Inferior parietal cortex (tissue), 1 donor: ENCODE data around the gene CADM1.

ENCODE experiments used
- DNase-seq: peaks from one replicate; pipeline ENCODE4 v3.0.0-alpha.2; 2016; ENCODE audit errors: extremely low spot score

CADM1 gene

DNA sequence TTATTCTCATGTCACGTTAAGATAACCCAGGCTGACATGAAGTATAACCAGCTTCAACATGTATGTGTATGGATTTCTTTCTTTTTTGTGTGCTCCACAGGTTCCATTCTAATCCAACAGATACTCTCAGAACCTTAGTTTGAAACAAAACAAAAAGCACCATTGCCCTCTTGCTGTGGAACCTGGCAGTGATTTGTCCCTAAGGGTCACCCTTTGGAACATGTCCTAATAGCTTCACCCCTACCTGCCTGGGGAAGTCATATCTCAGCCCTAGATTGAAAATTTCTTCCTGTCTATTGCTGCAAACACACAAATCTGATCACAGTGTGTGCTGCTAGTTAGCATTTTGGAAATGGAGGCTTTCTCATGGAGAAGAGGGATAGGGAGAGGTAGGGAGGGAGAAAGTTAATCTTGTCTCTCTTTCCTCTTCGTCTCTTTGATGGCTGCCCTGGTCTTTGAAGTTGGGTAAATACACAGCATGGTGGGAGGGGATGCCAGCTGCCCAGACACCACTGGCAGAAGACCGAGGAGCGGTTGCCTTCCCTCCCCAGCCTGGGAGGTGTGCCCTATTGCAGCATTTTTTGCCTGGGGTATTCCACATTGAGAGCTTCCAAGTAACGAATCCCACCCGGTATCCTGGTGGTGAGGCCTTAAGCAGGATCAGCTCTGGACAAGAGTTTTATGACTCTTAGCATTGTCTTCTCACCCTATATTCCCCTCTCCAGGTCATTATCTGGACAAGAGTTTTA lies 11.6 kb upstream of the CADM1 start:
- no peak for DNase-seq

DNA sequence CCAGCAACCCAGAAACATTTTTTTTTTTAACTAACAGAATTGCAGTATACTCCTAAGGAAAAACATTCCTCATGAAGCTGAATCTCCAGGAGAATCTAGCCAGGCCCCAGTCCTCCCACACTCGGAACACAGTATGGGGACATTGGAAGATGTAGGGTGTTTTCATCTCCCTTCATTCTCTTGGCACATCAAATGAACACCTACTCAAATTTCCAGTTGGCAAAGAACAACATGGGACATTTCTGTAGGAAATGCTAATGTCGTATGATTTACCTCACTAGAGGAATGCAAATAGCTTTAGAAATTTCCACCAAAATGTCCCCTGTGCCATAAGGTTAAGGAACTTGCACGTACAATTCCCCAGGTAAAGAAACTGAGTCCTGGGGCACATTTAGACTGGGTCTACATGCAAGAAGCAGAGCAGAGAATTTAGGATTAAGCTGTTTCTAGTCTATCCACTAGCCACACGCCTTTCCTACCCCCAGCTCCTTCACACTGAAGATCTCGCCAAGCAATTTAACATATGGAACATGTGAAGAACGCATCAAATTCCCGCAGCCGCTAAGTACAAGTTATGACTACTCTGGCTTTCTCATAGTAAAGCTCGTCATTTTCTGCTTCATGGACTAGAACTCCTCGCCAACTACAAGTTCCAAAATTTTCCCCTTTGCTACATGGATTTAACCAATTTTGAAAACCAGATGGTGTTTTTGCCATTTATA lies 2.9 kb upstream of the CADM1 start:
- DNase-seq, result peak; percentile 55

DNA sequence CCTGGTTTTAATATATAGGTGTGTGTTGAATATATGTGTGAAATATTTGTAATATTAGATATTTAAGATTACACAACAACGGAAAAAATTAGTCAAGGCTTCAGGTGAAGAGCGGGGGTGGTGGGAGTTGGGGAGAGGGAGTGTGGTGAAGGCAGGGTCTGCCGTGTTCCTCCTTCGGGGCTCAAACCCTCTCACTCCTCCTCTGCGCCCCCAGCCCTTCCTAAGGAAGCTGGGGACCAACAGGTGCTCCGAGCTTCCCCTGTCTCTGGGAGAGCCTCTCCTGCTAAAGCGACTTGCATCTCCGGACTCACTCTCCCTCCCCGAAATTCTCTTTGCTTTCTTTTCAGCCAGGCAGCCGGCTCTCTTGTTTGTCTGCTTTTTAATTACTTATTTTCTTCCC lies 960 bp upstream of the CADM1 start:
- no peak for DNase-seq

DNA sequence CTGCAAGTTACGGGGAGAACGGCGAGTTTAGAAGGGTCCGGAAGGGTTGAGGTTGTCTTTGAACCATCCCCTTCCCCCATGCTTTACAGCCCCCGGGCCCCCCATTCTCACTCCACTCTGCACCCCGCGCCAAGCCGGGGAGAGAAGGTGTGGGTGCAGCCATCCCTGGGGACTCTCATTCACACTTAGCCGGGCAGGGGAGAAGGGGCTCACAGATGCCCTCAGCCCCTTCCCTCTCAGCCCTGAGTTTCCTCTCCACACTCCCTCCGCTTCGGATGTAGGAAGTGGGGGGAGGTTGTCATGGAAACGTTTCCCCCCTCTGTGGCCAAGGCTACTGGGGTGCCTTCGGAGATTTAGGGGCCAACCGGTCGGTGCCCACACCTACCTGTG lies 334 bp downstream of the CADM1 start:
- DNase-seq, result no peak

DNA sequence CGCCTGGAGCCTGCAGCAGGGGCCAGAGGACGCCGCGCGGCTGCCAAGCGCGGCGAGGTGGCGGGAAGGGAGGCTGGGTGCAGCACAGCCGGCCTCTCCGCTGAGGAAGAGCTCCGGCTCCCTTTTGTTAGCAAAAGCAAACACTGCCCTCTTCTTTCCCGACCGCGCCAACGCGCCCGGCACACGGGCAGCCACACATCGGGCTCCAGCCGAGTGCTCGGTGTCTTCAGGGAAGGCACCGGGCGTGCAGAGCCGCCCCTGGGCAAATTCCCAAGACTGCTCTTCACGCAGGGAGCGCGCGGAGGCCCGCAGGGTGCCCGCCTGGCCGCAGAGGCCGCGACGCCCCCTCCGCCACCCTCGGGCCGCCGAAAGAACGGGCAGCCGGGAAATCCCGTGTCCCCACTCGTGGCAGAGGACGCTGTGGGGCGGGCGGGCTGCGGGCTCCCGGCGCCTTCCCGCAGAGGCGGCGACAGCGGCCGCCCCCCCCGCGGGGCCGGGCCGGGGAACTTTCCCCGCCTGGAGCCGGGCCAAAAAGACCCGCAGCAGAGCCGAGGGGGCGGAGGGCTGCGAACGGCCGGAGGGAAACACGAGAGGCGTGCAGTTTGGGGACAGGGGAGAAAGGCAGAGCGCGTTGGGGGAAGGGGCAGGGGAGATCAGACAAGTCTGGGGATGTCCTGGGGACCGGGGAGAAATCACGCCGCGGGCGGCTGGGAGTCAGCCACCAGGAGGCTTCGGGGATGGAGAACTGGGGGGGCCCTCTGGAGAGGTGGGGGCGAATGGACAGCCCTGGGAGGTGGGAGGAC lies 931 bp downstream of the CADM1 start:
- peak; percentile 83 for DNase-seq

DNA sequence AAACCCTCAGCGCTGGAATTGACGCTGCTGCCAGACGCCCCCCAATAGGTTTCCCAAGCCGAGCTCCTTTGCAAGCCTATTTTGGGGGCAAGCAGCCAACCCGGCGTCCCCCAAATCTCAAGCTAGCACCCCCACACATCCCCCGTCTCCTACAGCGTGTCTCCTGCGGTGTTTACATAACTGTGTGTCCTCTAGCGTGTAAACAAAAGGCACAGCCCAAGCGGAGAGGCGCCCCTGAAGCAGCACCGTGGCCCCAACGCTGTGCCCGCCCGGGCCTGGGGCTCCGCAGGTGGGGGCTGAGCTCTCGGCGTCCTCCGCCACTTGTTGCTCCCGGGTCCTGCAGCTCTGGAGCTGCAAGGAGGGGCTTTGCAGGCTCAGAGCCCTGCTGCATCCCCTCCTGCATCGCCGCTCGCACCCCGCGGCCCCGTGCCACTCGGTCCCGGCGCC lies 1.6 kb downstream of the CADM1 start:
- no peak for DNase-seq

DNA sequence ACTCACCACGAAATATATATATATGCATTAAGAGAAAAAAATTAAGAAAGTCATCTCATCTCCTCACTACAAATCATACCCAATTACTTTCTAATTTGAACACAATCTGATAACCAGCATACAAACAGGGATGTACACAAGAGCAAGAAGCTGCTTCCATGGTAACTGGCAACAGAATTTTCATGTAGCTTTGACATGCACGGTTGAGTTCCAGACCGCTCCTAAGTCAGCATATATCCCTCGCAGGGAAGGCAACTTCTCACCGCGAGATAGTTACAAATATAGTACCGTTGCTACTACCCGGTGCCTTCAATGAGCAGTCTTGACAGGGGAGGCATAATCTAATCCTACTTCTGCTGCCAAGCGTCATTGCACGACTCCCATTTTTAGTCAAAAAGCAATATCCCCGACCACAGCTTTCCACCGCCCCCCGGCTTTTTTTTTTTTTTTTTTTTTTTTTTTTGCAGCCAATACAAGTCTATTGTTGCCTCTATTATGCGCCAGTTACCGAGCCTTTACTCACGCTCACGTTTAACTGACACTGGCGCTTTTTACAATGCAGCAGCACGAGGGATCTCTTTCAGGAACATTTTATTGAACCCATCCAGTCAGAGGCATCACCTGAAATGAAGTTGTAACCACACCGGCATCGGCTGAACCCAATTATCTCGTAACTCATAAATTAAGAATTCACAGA lies 2.2 kb downstream of the CADM1 start:
- peak; percentile 66 for DNase-seq

DNA sequence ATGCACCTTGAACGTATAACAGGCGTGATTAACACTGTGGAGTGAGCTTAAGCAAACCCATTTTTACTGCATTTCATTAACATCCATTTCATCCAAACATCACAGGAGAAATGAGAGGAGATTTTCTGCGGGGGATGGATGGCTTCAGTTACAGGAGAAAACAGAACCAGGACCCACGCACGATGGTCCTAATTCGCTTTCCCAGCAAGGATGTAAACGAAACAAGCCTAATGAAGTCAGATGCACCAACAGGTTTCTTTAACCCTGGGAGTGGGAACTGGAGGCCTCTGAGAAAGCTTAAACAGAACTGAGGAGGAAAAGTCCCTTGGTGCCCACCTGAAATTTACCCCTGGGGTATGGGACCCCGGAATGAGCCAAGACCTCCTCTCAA lies 2.7 kb downstream of the CADM1 start:
- DNase-seq, result peak; percentile 38

DNA sequence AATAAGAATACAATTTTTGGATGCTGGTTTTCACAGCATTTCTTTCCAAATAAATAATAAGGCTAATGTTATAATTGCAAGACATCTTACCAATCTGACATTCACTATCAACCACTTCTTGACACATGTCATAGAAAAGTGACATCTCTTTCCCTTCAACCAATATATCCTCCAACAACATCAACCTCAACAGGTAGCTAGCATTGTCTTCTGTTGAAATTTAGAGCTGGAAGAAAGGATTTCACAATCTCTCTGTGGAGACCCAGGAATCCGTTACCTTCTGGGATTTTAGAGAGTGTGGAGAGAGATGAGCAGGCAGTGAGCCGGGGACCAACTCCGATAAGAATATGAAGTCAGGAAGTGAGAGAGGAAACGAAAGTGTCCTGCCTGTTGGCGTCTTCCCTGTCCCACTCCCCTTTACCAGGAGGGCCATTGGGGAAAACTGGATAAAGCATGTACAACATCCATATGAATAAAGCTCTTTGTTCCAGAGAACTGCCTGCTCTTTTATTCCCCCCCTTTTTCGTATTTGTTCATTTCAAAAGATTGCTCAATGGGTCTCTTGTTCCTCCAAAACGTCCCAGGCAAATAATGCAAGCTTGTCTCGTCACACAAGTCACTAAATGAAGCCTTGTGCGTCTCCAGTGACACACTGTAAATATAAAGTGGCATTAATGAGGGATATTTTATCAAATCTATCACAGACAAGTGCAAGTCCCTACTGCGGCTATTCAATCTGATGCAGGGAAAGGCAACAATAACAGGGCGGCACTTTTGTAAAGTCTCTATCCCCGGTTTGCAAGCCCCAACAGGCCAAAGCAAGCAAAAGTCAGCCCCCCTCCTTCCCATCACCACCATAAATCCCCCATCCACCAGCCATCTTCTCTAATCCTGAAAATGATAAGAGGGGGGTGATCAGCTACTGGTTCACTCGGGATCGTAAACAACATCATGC lies 3.4 kb downstream of the CADM1 start:
- peak; percentile 85 for DNase-seq

DNA sequence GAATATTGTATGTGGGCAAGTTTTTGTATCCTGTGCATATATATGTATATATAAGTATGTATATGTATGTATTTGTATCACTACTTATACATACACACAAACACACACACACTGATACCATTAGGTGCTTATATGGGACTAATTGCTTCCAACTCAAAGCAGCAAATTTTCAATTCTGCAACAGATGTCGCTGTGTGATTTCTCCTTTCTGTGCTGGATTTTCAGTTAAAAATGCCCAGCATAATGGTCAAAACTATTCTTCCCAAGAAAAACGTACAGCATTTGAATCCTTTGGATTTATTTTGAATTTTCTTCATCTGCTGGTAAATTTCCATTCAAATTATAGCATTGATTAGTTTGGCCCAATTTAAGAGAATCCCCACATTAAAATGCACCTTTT lies 4.3 kb downstream of the CADM1 start:
- peak; percentile 49 for DNase-seq

DNA sequence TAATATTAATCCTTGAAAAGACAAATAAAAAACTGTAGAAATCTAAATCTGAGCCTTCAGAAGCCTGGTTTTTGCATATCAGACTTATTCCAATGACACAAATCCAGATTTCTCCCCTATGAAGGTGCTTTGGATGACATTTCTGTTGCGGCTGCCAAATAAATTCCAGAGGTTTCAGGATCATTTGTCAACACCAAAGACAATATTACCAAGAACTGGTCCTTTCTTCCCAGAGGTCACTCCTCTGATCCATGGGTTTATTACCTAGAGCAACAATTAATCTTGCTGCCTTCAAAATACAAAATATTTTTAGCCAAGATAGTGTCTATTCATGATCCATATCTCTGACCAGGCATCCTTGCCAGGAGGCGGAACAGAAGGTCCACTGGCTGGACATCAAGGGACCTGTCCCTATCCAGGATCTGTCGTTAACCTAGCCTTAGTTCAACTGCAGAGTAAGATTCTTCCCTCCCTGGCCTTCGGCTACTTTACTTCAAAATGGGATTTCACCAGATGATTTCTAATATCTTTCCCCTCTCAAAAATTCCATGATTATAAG lies 4.9 kb downstream of the CADM1 start:
- no peak for DNase-seq

DNA sequence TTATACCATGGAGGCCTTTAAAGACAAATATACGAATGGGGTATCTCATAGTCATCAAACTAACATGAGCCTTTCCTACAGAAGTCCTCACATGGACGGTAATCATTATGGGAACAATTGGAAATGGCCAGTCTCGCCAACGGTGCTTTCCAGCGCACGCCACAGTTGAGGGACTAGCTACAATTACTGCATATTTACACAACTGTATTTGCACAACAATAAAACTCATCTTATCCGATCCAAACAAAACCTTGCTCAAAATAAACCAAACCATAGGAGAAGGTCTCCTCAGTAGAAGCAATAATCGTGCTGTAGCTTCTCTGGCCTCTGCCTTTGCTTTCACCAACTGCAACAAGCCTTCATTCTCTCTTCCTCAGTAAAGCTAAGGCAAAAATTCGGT lies 5.9 kb downstream of the CADM1 start:
- DNase-seq, result no peak

DNA sequence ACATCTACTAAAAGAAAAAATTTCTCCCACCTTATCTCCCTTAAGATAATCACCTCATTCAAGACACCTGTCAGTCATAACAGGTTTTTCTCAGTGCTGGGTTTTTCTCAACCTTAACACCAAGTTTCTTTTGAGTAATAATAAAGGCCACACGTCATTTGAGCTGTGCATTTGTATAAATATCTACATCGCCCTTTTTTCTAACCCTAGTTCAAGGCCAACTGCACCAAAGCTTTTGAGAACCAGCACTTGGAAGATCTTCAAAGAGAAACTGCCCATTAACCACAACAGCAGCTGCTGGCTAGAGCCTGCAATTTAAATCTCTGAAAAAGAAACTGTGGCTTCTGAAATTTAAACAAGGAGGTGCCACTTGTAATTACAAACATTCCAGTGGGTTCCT lies 6.9 kb downstream of the CADM1 start:
- DNase-seq, result no peak

DNA sequence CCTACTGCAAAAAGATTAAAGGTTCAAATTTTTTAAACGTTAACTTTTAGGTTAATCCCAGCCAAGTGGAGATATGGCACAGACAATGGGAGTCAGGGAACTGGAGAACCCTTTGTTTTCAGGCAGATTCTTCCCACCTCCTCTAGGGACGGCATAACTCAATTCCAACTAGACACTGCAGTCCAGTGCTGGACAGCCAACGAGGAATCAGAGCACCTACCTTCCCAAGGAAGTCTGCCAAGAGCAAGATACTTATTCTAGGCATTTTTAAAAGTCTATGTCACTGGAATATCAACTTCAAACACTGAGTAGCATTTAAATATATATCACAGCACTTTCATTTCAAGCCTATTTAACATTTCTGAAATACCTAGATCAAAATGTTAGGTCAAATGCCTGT lies 7.3 kb downstream of the CADM1 start:
- DNase-seq, result no peak

DNA sequence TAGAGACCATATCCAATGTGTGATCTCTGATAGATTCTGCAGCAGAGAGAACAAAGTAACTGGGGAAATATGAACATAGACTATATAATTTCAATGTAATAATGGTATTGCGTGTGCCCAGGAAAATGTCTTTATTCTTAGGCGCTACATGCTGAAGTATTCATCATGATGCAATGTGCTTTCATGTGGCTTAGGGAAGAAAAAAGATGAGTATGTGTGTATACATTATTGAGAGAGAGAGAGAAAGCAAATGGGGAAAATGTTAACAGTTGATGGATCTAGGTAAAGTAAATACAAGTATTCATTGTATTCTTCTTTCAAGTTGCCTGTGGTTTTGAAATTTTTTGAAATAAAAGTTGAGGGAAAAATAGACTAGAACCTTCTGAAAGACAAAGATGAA lies 10.3 kb downstream of the CADM1 start:
- DNase-seq, result no peak

DNA sequence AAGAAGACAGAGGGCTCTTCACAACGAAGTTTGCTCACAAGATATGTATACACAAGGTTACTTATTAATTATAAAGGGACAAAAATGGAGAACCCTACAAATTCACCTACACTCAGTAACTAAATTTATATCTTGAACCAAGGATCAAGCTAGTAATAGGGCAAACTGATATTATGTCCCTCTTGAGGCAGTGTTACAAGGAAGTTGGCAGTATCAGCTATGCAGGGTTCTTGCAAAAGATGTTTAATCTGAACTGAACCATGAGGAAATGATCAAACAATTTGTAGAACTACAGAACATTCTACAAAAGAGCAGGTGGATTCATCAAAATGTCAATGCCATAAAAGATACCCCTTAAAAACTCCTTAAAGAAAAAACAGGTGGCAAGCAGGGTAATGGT lies 10.7 kb downstream of the CADM1 start:
- no peak for DNase-seq

DNA sequence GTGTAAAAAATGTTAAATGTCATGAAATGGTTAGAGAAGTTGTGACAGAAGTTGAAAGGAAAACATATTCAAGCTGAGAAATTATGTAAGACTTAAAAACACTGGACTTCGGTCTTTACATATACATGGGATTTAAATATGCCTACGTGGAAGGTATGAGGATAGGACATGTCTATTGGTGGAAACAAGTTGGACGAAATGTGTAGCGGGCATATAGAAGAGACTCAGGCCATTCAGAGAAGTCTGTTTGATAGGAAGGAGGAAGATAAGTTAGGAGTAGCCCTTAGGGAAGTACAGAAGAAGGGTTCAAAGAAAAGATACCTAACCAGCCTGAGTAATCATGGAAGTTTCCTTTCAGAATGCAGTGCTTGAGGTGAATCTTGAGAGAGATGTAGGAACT lies 14.7 kb downstream of the CADM1 start:
- DNase-seq, result no peak

DNA sequence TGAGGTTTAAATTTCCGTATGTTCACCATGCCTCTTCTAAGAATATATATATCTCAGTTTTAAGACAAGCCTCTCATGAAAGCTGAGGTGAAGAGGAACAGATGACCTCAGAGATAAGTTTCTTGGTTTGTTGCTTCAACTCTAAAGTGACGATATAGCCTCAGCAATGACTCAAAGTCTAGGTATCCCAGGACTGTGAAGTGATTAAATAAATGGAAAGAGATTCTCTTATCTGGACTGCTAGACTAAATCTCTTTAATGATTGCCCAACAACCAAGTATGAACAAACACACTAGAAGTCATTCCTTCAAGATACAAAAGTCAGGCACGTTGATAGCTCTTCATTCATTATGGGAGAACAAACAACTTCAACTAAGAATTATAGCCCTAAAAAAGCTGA lies 15.3 kb downstream of the CADM1 start:
- DNase-seq, result no peak

DNA sequence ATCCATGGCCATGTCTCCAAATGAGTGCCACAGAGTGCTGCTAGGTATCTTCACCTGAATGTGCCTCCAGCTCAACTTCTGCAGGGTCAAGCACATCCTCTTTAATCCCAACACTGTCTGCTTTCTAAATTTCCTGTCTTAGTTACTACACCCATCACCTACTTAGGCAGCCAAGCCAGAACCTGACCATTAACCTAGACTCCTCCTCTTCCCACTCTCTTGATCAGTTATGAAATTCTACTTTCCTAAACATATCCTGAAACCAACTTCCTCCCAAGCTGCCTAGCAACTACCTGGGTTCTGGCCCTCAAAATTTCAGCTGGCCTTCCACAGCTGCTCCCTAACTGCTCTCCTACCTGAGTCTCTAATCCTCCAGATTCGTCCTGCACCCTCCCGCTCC lies 22.7 kb downstream of the CADM1 start:
- DNase-seq, result no peak

DNA sequence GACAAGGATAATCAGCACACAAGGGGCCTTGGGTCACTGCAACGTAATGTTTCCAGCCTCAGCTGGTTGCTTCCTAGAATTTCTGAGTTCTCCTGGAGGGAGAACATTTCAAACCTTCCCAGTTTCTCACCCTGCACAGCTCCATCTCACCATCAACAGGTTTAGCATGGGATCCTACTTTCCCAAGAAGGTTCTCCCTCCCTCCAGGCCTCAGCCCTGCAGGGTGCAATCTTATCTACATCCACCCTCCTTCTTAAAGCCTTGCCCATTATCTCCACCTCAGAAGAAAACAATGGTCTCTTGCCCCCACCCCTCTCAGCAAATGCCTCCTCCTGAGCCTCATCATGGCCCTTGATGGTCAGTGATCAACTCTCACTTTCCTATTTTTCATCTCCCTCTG lies 23.6 kb downstream of the CADM1 start:
- DNase-seq, result no peak

DNA sequence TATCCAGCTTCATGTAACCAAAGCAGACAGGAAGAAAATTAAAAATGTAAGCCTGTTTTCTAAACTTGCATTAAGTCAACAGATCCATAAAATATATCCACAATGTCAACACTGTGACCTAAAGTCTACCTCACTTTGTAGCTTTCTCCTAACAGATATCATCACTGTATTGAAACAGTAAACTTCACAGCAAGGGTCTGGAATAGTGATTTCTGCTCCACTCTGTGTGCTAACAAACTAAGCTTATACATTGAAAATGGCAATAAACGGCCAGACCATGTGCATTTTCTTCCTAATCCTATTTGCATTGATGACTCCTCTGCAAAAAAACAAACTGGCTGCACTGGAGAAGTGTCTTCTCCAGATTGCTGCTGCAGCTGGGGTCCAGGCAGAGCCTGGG lies 26.8 kb downstream of the CADM1 start:
- DNase-seq, result no peak
